ENCODE results near the gene ESYT3.

GRCh38 chr3:138470687-138471086, 36.3 kb downstream of the ESYT3 start:
- TF ChIP-seq CTCF (conservative IDR thresholded peaks at IDR 0.05 in 1 of 2, IDR thresholded peaks at IDR 0.05 in 1 of 2; ENCODE audit: low read depth in 1 of 2, low read length in 2 of 2), result no peak
- no peak for TF ChIP-seq EZH2 (IDR thresholded peaks at IDR 0.05; ENCODE audit: low read length, missing control alignments)

Data from fibroblast of lung (primary cell).